WTC11 (cell line): ENCODE results near the gene ARMC9. TPM values are rescaled to one million over a fixed set of nuclear protein-coding genes. Genes with fewer than 3 reads are reported as not detected.
"Not testable (repeated sequence)": the region's sequence is repeated elsewhere in the genome, so short reads cannot be mapped to it uniquely, and the experiment has no call there.

Experiments
- ATAC-seq: fragments of 200-7000 bp; cut with Tn5 transposase; 2 replicates; pipeline ENCODE4 v1.10.0; 2021; ENCODE audit warnings: mild to moderate bottlenecking, moderate library complexity
- CTCF ChIA-PET: fragments of 300-600 bp; sonication (Branson Sonifier 250); formaldehyde crosslinking; loops from one replicate; lab custom pipeline; 2021; ENCODE audit warnings: antibody characterized with exemption; lab: Charles Lee
- POLR2A ChIA-PET: fragments of 350-600 bp; sonication (Branson Sonifier 250); formaldehyde crosslinking; loops from one replicate; lab custom pipeline; 2021; ENCODE audit warnings: antibody characterized with exemption; lab: Charles Lee
- DNase-seq: peaks from one replicate; pipeline ENCODE4 v3.0.0; 2021; ENCODE audit warnings: low spot score
- H3K27ac Mint-ChIP-seq: 2 replicates; pipeline ENCODE4 v1.8.0; 2021; ENCODE audit warnings: mixed read lengths
- H3K27me3 Mint-ChIP-seq: 2 replicates; pipeline ENCODE4 v1.8.0; 2021; ENCODE audit warnings: low read depth, mild to moderate bottlenecking, moderate library complexity, mixed read lengths
- H3K36me3 Mint-ChIP-seq: 2 replicates; pipeline ENCODE4 v1.8.0; 2021; ENCODE audit warnings: mixed read lengths
- H3K4me1 Mint-ChIP-seq: 2 replicates; pipeline ENCODE4 v1.8.0; 2022; ENCODE audit warnings: mixed read lengths
- H3K4me3 Mint-ChIP-seq: 2 replicates; pipeline ENCODE4 v1.8.0; 2021; ENCODE audit warnings: mild to moderate bottlenecking, moderate library complexity, mixed read lengths
- H3K9me3 Mint-ChIP-seq: 2 replicates; pipeline ENCODE4 v1.8.0; 2021; ENCODE audit warnings: mixed read lengths
- AR ChIP-seq: fragments of 250-450 bp; sonication (Bioruptor Pico); IDR thresholded peaks from 2 replicates; pipeline ENCODE4 v1.9.0; 2021; ENCODE audit warnings: mild to moderate bottlenecking
- ATF1 ChIP-seq: sonication (generic); formaldehyde crosslinking; IDR thresholded peaks from 2 replicates; pipeline ENCODE4 v1.8.1; 2023; ENCODE audit warnings: mild to moderate bottlenecking, moderate library complexity, missing genetic modification reagents
- PRRX2 ChIP-seq: fragments of 250-450 bp; sonication (Bioruptor Pico); IDR thresholded peaks from 2 replicates; pipeline ENCODE4 v1.8.0; 2021; ENCODE audit warnings: mild to moderate bottlenecking
- STAT6 ChIP-seq: sonication (generic); formaldehyde crosslinking; conservative IDR thresholded peaks from 2 replicates; pipeline ENCODE4 v1.8.1; 2023; ENCODE audit warnings: mild to moderate bottlenecking, low read depth, missing genetic modification reagents, moderate library complexity
- ZNF396 ChIP-seq: fragments of 250-450 bp; sonication (Bioruptor Pico); IDR thresholded peaks from 2 replicates; pipeline ENCODE4 v1.8.0; 2021; ENCODE audit warnings: mild to moderate bottlenecking, moderate library complexity, borderline replicate concordance
- total RNA-seq: library from RNA; stranded (reverse); gene quantifications from 3 replicates; pipeline ENCODE4 v1.2.3, GENCODE V29; 2021
- TF ChIP-seq, protein P1 (sequence below): sonication (generic); formaldehyde crosslinking; IDR thresholded peaks from 2 replicates; pipeline ENCODE4 v1.8.1; 2023; ENCODE audit warnings: mild to moderate bottlenecking, moderate library complexity, missing genetic modification reagents
- TF ChIP-seq, protein P2 (sequence below): fragments of 250-450 bp; sonication (Bioruptor Pico); IDR thresholded peaks from 2 replicates; pipeline ENCODE4 v1.9.0; 2021; ENCODE audit warnings: moderate library complexity, mild to moderate bottlenecking, inconsistent platforms, borderline replicate concordance
- TF ChIP-seq, protein P3 (sequence below): sonication (generic); formaldehyde crosslinking; IDR thresholded peaks from 2 replicates; pipeline ENCODE4 v1.8.0; 2022; ENCODE audit warnings: mild to moderate bottlenecking, missing genetic modification reagents
- TF ChIP-seq, protein P4 (sequence below): sonication (generic); formaldehyde crosslinking; IDR thresholded peaks from 2 replicates; pipeline ENCODE4 v1.8.1; 2022; ENCODE audit warnings: low read depth, mild to moderate bottlenecking, moderate library complexity, missing genetic modification reagents, borderline replicate concordance
- TF ChIP-seq, protein P5 (sequence below): sonication (generic); formaldehyde crosslinking; IDR thresholded peaks from 2 replicates; pipeline ENCODE4 v1.8.1; 2023; ENCODE audit warnings: mild to moderate bottlenecking, missing genetic modification reagents, borderline replicate concordance

Gene ARMC9
- total RNA-seq, 1 experiment from 2014 or later = 34.9 TPM

GRCh38 chr2:231177156-231178025, 21.0 kb upstream of the ARMC9 start:
- Mint-ChIP-seq H3K27me3 (no peaks in the 10 kb centered on the region), H3K4me3 (no peak overlapping the region), H3K27ac (0 out of 2 replicates have a peak overlapping the region, but pooled peaks have one; percentile 8), H3K36me3 (peaks cover 15% of the 10 kb centered on the region), H3K9me3 (no peaks in the 10 kb centered on the region), H3K4me1 (peaks cover 14% of the 10 kb centered on the region)
- ChIA-PET CTCF (no interaction called here), POLR2A (no interaction called here)
- TF ChIP-seq, protein P1, sequence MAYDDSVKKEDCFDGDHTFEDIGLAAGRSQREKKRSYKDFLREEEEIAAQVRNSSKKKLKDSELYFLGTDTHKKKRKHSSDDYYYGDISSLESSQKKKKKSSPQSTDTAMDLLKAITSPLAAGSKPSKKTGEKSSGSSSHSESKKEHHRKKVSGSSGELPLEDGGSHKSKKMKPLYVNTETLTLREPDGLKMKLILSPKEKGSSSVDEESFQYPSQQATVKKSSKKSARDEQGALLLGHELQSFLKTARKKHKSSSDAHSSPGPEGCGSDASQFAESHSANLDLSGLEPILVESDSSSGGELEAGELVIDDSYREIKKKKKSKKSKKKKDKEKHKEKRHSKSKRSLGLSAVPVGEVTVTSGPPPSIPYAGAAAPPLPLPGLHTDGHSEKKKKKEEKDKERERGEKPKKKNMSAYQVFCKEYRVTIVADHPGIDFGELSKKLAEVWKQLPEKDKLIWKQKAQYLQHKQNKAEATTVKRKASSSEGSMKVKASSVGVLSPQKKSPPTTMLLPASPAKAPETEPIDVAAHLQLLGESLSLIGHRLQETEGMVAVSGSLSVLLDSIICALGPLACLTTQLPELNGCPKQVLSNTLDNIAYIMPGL (CRISPR knock-in tag) = no peak
- no peak for TF ChIP-seq ZNF396
- no peak for TF ChIP-seq AR
- TF ChIP-seq, protein P2, sequence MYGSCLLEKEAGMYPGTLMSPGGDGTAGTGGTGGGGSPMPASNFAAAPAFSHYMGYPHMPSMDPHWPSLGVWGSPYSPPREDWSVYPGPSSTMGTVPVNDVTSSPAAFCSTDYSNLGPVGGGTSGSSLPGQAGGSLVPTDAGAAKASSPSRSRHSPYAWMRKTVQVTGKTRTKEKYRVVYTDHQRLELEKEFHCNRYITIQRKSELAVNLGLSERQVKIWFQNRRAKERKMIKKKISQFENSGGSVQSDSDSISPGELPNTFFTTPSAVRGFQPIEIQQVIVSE = no peak
- TF ChIP-seq ATF1 (CRISPR knock-in tag) = no peak
- TF ChIP-seq STAT6 (CRISPR knock-in tag) = no peak
- TF ChIP-seq, protein P3, sequence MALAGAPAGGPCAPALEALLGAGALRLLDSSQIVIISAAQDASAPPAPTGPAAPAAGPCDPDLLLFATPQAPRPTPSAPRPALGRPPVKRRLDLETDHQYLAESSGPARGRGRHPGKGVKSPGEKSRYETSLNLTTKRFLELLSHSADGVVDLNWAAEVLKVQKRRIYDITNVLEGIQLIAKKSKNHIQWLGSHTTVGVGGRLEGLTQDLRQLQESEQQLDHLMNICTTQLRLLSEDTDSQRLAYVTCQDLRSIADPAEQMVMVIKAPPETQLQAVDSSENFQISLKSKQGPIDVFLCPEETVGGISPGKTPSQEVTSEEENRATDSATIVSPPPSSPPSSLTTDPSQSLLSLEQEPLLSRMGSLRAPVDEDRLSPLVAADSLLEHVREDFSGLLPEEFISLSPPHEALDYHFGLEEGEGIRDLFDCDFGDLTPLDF (CRISPR knock-in tag) = no peak
- ATAC-seq (no peak), DNase-seq (no peak)

DNA sequence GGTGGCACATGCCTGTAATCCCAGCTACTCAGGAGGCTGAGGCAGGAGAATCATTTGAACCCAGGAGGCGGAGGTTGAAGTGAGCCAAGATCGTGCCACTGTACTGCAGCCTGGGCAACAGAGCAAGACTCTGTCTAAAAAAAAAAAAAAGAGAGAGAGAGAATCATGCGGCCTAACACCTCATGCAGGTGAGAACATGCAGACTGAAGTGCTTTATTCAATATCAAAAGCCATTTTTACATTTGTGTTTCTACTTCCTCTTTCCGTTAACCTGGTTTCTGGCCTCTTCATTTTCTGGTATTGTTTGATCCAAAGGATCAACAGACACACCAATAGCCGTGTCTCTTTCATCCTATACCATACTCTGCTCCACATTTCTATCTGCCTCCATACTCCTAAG, 19.6 kb upstream of the ARMC9 start:
- Mint-ChIP-seq H3K4me1 (peaks cover 20% of the 10 kb centered on the region), H3K27ac (peak overlapping the region; percentile 74; the same call in 1 of the 2 replicates), H3K36me3 (peaks cover 11% of the 10 kb centered on the region; the same call in 1 of the 2 replicates)
- ATAC-seq, POLR2A ChIA-PET, H3K4me3 Mint-ChIP-seq, H3K27me3 Mint-ChIP-seq, H3K9me3 Mint-ChIP-seq, DNase-seq: not testable (repeated sequence)
- CTCF ChIA-PET = interaction anchor here (0.7 to 1.8 kb wide), 2 partner anchors 10 to 245 kb away, joined by 3 to 4 read pairs; no protein-coding TSS in a partner anchor

GRCh38 chr2:231181860-231182512, 16.4 kb upstream of the ARMC9 start:
- H3K27ac Mint-ChIP-seq = no peak overlapping the region
- peak; percentile 15; the same call in 1 of the 2 replicates for ATAC-seq
- H3K4me1 Mint-ChIP-seq = peaks cover 20% of the 10 kb centered on the region
- H3K9me3 Mint-ChIP-seq = 0 out of 2 replicates have a peak, but pooled peaks cover 4% of the 10 kb centered on the region
- CTCF ChIA-PET = interaction anchor here (0.7 to 1.3 kb wide), 3 partner anchors 10 to 129 kb away, joined by 3 to 9 read pairs (median 3); no protein-coding TSS in a partner anchor
- no peaks in the 10 kb centered on the region for H3K36me3 Mint-ChIP-seq
- no peaks in the 10 kb centered on the region for H3K27me3 Mint-ChIP-seq
- POLR2A ChIA-PET = interaction anchor here (1.0 kb wide), 1 partner anchor 10 kb away, joined by 3 read pairs; no protein-coding TSS in a partner anchor
- H3K4me3 Mint-ChIP-seq = no peak overlapping the region
- no peak for DNase-seq
- TF ChIP-seq, protein P4, sequence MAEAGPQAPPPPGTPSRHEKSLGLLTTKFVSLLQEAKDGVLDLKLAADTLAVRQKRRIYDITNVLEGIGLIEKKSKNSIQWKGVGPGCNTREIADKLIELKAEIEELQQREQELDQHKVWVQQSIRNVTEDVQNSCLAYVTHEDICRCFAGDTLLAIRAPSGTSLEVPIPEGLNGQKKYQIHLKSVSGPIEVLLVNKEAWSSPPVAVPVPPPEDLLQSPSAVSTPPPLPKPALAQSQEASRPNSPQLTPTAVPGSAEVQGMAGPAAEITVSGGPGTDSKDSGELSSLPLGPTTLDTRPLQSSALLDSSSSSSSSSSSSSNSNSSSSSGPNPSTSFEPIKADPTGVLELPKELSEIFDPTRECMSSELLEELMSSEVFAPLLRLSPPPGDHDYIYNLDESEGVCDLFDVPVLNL (CRISPR knock-in tag) = no peak
- TF ChIP-seq PRRX2 (CRISPR knock-in tag) = no peak
- TF ChIP-seq, protein P5, sequence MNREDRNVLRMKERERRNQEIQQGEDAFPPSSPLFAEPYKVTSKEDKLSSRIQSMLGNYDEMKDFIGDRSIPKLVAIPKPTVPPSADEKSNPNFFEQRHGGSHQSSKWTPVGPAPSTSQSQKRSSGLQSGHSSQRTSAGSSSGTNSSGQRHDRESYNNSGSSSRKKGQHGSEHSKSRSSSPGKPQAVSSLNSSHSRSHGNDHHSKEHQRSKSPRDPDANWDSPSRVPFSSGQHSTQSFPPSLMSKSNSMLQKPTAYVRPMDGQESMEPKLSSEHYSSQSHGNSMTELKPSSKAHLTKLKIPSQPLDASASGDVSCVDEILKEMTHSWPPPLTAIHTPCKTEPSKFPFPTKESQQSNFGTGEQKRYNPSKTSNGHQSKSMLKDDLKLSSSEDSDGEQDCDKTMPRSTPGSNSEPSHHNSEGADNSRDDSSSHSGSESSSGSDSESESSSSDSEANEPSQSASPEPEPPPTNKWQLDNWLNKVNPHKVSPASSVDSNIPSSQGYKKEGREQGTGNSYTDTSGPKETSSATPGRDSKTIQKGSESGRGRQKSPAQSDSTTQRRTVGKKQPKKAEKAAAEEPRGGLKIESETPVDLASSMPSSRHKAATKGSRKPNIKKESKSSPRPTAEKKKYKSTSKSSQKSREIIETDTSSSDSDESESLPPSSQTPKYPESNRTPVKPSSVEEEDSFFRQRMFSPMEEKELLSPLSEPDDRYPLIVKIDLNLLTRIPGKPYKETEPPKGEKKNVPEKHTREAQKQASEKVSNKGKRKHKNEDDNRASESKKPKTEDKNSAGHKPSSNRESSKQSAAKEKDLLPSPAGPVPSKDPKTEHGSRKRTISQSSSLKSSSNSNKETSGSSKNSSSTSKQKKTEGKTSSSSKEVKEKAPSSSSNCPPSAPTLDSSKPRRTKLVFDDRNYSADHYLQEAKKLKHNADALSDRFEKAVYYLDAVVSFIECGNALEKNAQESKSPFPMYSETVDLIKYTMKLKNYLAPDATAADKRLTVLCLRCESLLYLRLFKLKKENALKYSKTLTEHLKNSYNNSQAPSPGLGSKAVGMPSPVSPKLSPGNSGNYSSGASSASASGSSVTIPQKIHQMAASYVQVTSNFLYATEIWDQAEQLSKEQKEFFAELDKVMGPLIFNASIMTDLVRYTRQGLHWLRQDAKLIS (CRISPR knock-in tag) = no peak
